DMS153 treated with DMSO at 0.1 percent for 48 hours (cell line): ENCODE results near the gene IL17REL.
A peak's percentile ranks its signal among the peaks of the same experiment; 100 is the strongest.
"Not testable (repeated sequence)": the region's sequence is repeated elsewhere in the genome, so short reads cannot be mapped to it uniquely, and the experiment has no call there.

ENCODE experiments used
- DNase-seq: peaks from one replicate; lab custom pipeline; 2025; ENCODE audit not compliant: unreplicated experiment; lab: John Stamatoyannopoulos, UW

IL17REL gene

GRCh38 chr22:49992921-49993648 lies 19.5 kb downstream of the IL17REL start:
- no peak for DNase-seq

GRCh38 chr22:49991907-49992533 lies 20.5 kb downstream of the IL17REL start:
- no peak for DNase-seq

GRCh38 chr22:49991167-49991566 lies 21.4 kb downstream of the IL17REL start:
- DNase-seq: no peak

- not testable (repeated sequence) for DNase-seq
Measured at GRCh38 chr22:49989826-49990225, 22.7 kb downstream of the IL17REL start.

GRCh38 chr22:49986325-49986724 lies 26.2 kb downstream of the IL17REL start:
- DNase-seq: no peak

- DNase-seq: no peak
Measured at GRCh38 chr22:49983148-49984042, 29.2 kb downstream of the IL17REL start.

- not testable (repeated sequence) for DNase-seq
Measured at GRCh38 chr22:49981799-49982198, 30.8 kb downstream of the IL17REL start.

- peak; percentile 15 for DNase-seq
Measured at GRCh38 chr22:49979587-49980264, 32.8 kb downstream of the IL17REL start.

GRCh38 chr22:49977578-49977977 lies 35.0 kb downstream of the IL17REL start:
- DNase-seq: no peak

GRCh38 chr22:49976439-49977175 lies 36.0 kb downstream of the IL17REL start:
- DNase-seq: no peak

- DNase-seq: no peak
Measured at GRCh38 chr22:49975543-49976389, 36.8 kb downstream of the IL17REL start.

- no peak for DNase-seq
Measured at GRCh38 chr22:49973018-49973961, 39.3 kb downstream of the IL17REL start.

GRCh38 chr22:49972163-49973017 lies 40.2 kb downstream of the IL17REL start:
- no peak for DNase-seq

GRCh38 chr22:49971232-49972162 lies 41.1 kb downstream of the IL17REL start:
- no peak for DNase-seq

- peak; percentile 75 for DNase-seq
Measured at GRCh38 chr22:49970528-49971231, 41.9 kb downstream of the IL17REL start.
